HG03378 (cell line): ENCODE data around the gene STK38L.

Source experiments
- ATAC-seq: cut with Tn5 transposase; IDR thresholded peaks from one replicate; pipeline ENCODE4 v1.9.1; 2021; ENCODE audit warnings: mild to moderate bottlenecking, moderate library complexity; ENCODE audit not compliant: unreplicated experiment

The STK38L gene

DNA sequence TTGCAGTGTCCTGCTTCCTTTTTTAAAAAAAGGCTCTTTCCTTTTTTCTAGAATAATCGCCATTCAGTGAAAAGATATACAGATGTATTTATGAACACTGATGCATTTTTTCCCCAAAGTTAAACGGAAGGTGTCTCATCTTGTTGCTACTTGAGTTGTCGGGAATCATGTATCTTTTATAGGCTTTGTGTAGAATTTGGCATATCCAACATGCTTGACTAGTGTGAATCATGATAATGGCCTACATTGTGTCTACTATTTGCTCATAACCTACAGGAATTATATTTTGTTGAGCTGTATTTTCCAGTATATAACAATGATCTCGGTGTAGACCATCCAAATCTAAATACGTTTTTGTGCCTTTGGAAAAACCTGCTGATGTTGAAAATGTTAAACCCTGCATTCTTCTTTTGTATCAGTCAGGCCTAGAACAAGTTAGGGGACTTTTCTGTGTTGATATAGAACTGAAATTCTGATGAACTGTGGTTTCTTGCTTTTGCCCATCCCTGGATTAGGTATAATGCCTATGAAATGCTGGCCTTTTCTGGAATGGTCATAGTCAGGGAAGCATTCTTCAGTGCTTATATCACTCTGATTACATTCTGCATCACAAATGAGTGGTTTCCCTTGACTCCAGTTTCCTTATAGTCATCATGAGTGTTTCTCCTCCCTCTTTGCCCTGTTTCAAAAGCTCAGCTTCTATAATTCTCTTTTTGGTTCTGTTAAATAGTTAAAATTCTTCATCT is 99.3 kb downstream of the STK38L start:
- no peak for ATAC-seq

DNA sequence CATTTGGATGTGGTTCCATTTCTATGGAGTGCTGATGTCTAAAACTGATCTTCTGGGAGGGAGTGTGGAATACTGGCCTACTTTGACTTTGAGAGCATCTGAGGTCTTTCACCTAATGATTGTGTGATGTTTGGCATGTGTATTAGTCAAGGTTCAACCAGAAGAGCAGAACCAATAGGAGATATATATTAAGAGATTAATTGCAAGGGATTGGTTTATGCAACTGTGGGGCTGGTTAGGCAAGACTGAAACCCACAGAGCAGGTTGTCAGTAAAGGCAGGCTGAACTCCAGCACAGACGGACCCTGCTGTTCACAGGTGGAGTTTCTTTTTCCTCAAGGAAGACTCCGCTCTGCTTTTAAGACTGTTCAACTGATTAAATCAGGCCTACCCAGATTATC is 100.2 kb downstream of the STK38L start:
- ATAC-seq = no peak

DNA sequence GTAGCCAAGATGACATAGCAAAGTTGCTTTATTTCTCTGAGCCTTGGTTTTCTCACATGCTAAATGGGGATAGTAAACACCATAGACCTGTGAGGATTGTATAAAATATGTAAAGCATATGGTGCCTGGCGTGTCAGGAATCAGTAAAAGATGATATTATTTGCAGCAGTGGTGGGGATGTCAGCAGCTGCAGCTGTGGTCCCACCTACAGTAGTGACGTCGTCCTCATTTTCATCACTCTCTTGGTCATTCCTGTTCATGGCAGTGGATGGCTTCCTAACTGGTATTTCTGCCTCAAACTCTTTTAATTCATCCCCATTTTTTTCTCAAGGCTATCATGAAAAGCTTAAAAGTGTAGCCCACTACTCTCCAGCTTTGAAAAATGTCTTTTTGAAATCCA is 100.7 kb downstream of the STK38L start:
- no peak for ATAC-seq

DNA sequence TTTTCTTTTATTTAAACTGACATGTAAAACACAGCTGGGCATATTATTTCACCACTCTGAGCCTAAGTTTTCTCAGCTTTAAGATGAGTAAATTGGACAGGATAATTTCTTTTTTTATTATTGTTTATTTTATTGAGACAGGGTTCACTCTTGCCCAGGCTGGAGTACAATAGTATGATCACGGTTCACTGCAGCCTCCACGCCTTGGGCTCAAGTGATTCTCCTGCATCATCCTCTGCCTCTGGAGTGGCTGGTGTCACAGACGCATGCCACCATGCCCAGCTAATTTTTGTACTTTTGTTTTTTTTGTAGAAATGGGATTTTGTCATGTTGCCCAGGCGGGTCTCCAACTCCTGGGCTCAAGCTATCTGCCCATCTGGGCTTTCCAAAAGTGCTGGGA is 101.3 kb downstream of the STK38L start:
- no peak for ATAC-seq

DNA sequence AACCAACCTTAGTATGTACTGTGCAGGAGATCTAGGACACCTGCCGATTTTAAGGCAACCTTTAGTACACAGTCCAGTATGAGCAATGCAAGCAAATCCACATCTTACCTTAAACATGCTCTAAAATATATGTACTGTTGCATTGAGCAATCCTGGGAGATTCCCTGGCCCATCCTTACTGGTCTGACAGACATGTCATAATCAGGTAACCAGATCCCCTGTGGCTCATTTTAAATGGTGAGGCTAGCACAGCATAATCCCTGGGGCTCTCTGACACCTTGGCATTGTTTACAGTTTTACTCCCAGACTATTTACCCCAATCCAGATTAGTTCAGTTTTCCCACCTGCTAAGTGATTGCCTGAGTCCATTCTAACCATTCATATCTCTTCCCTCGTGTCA is 103.7 kb downstream of the STK38L start:
- ATAC-seq = no peak

DNA sequence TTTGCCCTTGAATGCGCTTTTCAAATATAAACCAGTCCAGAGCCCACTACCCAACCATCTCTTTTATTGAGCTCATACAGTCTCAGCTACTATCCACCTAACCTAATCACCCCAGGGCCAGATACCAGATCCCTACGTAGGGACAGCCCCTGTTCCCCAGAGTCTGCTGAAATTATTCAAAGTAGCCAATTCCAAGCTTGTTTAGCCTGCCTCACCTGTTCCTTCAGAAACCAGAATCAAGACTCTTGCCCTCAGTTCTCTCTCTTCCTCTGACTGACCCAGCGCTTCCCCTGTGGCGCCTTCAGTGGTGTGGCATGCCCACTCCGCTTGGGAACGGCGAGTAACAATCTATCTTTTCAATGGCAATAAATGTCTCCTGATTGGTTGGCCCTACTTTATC is 107.4 kb downstream of the STK38L start:
- ATAC-seq = no peak

DNA sequence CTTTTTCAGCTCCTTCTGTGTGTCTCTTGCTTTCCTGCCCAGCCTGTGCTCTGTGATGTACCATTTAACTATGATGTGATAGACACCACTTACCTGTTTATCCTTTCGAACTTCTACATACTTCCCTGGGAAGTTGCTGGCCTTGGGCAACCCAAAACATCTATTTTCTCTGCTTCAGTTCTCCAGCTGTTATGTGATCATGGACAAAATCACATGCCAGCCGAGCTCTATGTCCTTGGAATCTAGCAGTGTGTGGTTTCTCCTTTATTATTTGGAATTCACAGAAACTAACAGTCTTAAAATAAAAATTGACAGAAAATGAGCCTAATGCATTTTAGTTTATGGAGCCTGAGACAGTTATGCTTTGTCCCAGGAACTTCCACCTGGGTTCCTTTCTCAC is 111.4 kb downstream of the STK38L start:
- ATAC-seq = no peak

DNA sequence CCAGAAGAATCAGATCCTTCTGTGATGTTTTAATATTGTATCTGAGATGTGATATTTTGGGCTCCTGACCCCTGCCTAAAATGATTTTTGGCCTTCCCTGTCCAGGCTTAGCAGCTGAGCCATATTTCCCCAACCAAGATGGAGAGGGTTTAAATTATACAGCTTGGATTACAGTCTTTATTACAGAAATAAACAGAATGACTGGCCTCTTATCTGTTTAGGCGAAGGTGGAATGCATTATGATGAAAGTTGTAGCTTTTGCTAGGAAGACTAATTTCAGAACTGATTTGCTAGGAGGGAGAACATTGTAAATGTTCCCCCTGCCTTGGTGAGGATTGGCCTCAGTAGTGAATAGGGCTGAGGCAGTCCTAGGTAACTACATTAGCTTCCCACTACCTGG is 111.9 kb downstream of the STK38L start:
- no peak for ATAC-seq

DNA sequence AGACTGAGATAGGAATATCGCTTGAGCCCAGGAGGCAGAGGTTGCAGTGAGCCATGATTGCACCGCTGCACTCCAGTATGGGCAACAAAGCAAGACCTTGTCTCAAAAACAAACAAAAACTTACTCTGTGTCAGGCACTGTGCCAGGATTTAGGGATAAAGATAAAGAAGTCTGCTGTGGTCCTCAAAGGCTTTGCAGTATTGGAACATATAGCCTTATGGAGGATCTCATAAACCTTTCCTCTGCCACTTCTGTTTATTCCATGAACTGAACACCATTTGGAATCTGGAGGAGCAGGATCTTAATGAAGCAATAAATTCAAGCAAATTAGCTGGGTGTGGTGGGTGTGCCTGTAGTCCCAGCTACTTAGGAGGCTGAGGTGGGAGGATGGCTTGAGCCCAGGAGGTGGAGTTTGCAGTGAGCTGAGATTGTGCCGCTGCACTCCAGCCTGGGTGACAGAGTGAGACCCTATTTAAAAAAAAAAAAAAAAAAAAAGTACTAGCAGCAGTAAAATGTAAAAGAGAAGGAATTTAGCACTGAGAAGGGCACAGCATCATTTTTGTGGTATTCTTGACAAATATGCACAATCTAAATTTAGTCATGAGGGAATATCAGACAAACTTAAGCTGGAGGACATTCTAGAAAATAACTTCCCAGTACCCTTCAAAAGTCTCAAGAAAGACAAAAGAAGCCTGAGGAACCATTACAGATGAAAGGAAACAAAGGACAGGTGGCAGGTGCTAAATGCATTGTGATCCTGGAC is 115.7 kb downstream of the STK38L start:
- ATAC-seq = no peak

DNA sequence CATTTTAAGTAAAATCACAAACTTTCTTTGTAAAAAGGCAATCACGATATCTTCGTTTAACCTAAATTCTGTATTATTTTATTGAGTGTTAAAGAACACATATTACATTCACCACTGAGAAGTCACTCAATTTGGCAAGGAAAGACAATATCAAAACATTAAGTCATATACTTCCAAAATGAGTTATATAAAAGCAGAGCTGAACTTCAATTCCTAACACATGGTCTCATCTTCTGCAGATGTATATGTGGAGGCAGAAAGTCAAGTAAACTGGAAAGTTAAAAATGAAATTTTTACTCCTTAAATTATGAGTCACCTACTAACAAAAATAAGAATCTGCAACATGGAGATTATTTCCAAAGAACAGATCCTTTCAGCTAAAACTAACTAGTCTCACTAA is 117.3 kb downstream of the STK38L start:
- ATAC-seq = no peak

DNA sequence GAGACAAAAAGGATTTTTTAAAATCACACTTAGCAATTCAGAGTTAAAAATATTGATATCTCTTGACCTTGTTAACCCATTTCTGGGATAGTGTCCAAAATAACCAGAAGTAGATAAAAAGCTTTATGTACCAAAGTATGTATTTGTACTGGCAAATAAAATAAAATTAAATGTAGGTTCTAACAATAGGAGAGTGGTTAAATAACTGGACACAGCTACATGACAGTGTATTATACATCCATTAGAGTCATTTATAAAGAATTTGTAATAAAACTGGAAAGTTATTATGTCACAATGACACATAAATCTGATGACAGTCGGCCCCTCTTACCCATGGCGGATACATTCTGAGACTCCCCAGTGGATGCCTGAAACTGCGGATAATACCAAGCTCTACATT is 122.5 kb downstream of the STK38L start:
- no peak for ATAC-seq

DNA sequence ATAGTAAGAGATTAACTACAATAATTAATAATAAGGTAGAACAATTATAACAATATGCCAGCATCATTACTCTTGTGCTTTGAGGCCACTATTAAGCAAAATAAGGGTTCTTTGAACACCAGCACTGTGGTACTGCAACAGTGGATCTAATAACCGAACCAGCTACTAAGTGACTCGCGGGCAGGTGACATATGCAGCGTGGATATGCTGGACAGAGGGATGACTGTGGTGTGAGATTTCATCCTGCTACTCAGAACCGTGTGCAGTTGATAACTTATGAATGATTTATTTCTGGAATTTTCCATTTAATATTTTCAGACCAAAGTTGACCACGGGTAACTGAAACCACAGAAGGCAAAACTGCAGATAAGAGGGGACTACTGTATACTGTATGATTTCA is 123.0 kb downstream of the STK38L start:
- no peak for ATAC-seq
